GM18508 (cell line): ENCODE data around the gene EPB41L2.

Source experiments
- ATAC-seq: cut with Tn5 transposase; IDR thresholded peaks from one replicate; pipeline ENCODE4 v1.9.1; 2021; ENCODE audit warnings: moderate number of reproducible peaks; ENCODE audit not compliant: insufficient read depth, unreplicated experiment

Gene EPB41L2

DNA sequence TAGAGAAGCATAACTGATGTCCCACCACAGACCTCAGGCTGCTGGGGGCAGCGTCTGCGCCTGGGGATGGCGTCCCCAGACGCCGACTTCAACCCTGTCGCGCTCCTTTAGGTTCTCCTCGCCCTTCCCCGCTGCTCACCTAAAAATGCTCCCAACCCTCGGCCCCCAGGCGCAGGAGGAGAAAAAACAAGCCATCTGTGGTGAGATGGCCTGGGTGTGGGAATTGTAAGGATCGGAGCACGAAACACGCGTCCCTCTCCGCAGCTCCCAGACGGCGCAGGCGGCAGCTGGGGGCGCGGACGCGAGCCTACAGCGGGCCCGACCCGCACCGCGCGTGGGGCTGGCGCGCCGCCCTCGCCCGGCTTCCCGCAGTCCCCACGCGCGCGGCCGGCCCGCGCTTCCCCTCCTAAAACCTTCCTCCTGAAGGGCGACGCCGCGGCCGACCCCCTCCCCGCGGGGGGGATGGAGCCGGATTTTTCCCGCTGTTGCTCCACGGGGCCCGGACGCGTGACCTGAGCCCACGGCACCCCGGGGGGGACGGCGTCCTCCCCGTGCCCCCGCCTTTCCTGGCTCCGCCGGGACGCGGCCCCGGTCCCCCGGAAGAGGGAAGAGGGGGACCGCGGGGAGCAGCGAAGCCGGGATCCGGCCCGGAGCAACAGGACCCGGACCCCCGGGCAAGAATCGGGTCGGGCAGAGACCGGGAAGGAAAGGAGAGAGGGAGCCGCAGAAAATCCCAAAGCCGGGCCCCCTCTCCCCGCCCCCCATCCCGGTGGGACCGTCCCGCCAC is 611 bp downstream of the EPB41L2 start:
- ATAC-seq: no peak

DNA sequence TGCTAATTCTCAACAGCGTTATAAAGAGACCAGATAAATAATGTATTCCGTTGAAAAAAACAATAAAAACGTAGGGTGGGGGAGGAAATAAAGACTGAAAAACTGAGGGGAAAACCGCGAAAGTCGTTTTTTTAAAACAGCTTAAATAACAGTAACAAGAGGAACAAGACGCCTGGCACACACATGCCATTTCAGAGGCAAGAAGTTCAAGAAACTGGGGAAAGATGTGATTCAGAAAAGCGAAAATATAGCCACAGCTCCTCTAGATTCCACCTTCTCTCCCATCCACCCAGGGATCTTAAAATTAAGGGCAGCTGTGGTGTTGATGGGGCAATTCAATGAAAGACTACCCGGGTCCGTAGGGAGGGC is 1.3 kb downstream of the EPB41L2 start:
- ATAC-seq: no peak

DNA sequence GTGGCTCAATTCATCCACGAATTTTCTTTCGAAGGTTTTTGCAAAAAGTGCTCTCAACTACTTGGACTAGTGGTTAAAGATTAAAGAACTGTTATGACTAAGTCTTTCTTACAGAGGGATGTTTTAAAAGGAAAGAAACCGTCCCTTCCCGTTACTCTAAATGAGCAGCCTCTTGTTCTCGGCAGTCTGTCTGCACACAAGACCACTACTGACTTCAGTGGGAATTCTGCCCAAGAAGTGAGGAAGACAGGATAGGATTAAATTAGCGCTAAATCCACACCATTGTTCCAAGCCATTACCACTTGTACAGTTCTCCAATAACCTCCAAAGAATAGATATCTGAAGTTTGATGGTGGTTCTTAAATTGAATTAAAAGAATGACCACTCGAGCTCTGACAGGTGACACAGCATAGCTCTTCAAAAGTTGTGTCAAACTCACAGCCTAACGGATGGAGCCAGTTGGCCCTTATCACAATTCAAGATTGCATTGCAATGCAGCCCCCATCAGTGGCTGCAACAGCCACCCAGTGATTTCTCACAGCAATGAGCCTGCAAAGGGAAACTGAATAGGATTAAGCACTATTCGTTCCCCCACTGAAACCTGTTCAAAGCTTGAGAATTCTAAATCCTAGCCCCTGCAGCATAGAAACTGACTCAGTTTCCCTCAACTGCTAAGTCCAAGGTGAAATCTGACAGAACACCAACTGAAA is 1.8 kb downstream of the EPB41L2 start:
- ATAC-seq: no peak

- ATAC-seq: no peak
Observed at GRCh38 chr6:131060311-131060710, 2.7 kb downstream of the EPB41L2 start.

GRCh38 chr6:131059486-131059885 is 3.6 kb downstream of the EPB41L2 start:
- no peak for ATAC-seq

DNA sequence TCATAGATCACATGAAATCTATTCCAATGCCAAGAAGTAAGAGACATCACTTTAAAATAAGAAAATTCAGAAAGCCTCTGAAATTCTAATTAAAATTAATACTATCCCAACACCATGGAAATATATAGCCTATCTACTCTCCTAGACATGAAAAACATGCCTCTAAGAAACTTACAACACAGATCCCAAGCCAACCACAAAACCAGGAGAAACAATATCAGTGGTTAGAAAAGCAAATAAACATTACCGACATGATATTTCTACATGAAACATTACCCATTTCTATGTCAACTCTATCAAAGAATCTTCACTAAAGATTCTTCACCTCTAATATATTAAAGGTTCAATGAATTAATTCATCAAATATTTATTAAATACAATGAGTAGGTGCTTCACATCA is 4.8 kb downstream of the EPB41L2 start:
- no peak for ATAC-seq

DNA sequence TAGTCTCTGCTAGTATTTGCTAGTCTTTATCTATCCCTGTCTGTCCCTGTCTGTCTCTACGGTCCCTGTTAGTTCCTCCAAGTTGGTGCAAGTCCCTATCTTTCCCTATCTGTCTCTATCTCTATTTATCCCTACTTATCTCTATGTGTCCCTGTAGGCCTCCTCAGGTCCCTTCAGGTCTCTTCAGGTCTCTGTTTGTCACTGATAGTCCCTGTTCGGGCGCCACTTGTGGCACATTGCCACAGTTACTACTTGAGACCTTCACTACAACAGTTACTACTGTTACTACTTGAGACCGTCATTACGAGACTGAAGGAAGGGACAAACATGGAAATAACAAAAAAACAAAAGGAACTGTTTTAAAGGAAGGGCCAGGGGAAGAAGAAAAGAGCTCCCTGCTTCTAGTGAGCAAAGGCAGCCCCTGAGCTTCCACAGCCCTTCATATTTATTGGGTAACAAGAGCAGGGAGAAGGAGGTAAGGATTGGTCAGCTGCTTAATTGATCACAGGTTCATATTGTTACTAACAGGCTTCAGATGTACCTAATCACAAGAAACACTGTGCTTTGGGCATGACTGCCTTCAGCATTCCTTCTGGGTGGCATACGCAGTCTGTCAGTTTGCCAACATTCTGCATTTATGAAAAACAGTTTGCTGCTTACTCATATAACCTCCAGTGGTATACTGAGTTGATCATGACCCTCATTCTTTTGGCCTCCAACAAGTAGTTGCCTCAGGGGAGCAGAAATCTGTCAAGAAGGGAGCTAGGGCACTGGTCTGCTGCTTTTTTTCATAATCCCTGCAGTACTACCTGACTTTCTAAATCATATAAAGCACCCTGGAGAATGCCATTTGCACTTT is 8.4 kb downstream of the EPB41L2 start:
- ATAC-seq: no peak

GRCh38 chr6:131053546-131054240 is 9.4 kb downstream of the EPB41L2 start:
- ATAC-seq: no peak

GRCh38 chr6:131052181-131052580 is 10.9 kb downstream of the EPB41L2 start:
- ATAC-seq: no peak

DNA sequence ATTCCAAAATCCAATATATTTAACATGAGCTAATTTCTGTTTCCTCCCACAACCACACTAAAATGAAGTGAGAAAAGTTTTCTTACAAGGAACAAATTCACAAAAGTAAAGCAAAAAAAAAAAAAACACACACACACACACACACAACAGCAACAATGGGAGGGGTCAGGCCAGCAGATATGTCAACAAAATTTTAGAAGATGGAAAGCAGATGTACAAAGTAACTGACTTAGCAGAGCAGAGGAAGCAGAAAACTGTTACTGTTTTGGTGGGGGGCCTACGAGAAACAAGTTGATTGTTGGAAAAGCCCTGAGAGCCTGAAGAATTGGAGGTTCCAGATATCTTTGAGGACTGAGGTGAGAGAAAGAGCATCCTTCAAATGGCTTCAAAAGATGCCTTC is 11.7 kb downstream of the EPB41L2 start:
- no peak for ATAC-seq

- no peak for ATAC-seq
Observed at GRCh38 chr6:131049608-131050007, 13.4 kb downstream of the EPB41L2 start.

DNA sequence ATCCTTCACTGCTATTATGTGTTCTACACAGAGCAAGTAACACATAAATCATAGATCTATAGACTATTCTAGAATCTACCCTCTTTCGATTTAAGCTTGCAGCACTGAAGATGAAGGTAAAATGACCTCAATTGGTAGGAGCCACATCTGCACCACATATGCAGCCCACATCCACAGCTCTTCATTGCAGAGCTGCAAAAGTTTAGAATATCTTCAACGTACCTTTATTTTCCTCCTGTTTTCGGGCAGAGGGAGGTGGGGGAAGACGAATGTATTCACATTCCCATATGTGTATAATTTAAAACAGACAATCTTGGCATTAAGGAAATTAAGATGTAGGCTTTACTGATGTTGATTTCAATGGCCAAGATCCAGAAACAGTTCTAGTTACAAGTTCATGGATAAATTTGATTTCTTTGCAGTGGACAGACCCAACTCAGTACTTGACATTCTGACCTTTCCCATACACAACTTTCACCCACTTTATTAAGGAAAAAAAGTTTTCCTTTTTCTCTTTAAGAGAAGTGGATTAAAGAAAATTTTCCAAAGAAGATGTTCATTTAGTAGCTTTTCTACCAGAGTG is 14.0 kb downstream of the EPB41L2 start:
- ATAC-seq: no peak

DNA sequence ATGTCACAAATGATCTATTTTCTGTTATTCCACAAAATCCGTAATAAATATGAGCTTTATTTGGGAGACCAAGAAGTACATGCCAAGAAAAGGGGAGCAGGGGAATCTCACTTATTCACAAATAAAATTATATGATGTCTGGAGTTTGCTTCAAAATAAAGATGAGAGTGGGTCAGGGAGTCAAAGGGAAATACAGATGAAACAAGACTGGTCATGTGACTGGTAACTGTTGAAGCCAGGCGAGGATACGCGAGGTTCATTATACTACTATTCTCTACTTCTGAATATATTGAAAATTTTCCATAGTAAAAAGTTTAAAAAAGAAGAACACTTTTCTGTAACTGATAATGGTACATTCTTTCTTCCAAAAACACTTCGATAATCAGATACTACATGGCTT is 14.6 kb downstream of the EPB41L2 start:
- ATAC-seq: no peak

DNA sequence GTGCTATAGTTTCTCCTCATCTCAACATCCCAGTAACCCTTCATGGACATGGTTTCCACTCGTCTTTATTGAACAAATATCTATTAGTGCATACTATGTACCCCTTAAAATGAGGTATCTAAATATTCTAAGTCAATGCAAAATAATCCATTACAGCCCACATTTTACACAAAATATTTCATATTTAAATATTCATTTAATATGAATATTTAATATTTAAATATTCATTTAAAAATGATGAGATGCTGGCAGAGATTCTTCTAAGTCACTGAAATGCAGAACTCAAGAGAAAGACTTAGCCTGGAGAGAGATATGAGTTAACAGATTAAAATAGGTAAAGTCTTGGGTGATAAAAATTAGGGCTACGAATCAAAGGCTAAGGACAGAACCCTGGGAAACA is 17.9 kb downstream of the EPB41L2 start:
- ATAC-seq: no peak

- ATAC-seq: no peak
Observed at GRCh38 chr6:131043902-131044447, 19.1 kb downstream of the EPB41L2 start.

DNA sequence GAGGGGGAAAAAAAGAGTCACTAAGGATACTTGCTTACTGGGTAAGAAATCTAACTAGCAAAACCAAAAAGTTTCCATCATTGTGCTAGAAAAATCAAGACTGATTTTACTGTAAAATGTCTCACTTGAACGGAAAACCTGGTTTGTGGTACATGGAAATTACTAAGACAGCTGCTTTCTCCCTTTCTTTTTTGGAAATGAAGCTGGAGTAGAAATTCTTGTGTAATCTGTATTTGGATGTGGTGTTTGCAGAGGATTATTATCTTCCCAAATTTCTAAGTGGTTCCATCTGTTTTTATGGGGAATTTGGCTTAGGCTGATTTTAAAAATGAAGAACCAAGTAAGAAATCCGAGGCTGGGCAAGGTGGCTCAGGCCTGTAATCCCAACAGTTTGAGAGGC is 20.4 kb downstream of the EPB41L2 start:
- no peak for ATAC-seq

GRCh38 chr6:131041814-131042213 is 21.2 kb downstream of the EPB41L2 start:
- ATAC-seq: no peak

GRCh38 chr6:131040866-131041265 is 22.2 kb downstream of the EPB41L2 start:
- ATAC-seq: no peak

DNA sequence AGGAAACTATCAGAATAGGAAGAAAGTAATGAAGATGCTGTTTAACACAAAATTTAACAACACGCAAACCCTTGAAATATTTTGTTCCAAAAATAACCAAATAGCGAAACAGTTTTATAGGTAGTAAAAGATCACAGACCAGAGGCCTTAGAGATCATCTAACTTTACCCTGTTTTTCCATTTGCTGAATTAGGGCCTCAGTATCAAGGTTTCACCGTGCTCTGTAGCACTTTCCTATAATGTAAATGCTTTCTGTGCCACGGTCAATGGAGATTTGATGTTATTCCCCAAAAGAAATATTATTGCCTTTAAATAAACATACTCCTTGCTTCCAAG is 23.7 kb downstream of the EPB41L2 start:
- no peak for ATAC-seq
